SK-N-SH (cell line): ENCODE data around the gene TECR.

Experiments used
- RXRA ChIP-seq: IDR thresholded peaks from 2 replicates; pipeline ENCODE4 v1.4.0; 2012; ENCODE audit warnings: low read depth, mild to moderate bottlenecking, borderline replicate concordance
- TAF1 ChIP-seq: IDR thresholded peaks from 2 replicates; pipeline ENCODE4 v1.6.1; 2012; ENCODE audit warnings: low read depth, mild to moderate bottlenecking, low read length, moderate library complexity, borderline replicate concordance
- USF1 ChIP-seq: IDR thresholded peaks from 2 replicates; pipeline ENCODE4 v1.4.0; 2012; ENCODE audit warnings: low read depth, borderline replicate concordance

- TF ChIP-seq RXRA = no peak
- no peak for TF ChIP-seq USF1
- no peak for TF ChIP-seq TAF1
Measured at GRCh38 chr19:14559916-14560775, 30.8 kb downstream of the TECR start.
